Measurements from ENCODE around the gene SQSTM1.
"Not testable (repeated sequence)": the region's sequence is repeated elsewhere in the genome, so short reads cannot be mapped to it uniquely, and the experiment has no call there.

SQSTM1 gene

DNA sequence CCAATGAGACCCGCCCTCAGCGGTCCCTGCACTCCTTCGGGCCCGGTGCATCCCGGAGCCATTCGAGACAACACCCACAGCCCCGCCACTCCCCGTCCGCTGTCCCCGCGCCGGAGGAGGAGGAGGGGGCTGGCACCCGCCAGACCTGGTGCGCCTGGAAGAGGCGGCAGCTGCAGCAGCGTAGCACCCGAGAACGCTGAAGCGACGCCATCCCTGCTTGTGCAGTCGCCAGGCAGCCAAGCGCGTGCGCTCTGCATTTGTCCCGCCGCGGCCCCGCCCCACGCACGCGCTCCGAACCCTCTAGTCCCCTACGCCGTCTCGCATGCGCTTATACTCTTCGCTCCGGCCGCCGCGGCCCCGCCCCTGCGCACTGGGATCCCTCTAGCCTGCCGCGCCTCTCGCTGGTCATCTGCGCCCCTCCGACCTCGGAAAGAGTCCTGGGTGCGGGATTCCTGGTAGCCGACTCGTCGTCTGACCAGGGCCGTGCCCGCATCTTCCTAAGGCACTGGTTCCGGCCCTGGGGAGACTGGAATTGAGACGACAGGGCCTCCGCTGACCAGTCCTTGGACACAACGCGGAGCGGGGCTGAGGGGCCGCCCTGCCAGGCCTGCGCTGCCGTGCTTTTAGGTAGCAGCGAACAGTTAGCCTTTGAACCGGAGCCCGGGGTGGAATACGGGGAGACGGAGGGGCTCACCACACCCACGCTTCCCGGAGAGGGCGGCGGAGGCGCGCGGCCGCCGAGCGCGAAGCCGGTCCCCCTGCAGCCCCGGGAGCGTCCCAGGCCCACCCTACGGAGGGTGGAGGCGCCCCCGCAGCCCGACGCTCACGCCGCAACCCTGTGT, 38.1 kb downstream of the SQSTM1 start, which contains the start of gene MRNIP:
Gene MRNIP (minus strand): TSS at position 232 of the 842 bp plus-strand sequence. CDS start 21 bp downstream, at position 211.
- peak; percentile 82 for DNase-seq

DNA sequence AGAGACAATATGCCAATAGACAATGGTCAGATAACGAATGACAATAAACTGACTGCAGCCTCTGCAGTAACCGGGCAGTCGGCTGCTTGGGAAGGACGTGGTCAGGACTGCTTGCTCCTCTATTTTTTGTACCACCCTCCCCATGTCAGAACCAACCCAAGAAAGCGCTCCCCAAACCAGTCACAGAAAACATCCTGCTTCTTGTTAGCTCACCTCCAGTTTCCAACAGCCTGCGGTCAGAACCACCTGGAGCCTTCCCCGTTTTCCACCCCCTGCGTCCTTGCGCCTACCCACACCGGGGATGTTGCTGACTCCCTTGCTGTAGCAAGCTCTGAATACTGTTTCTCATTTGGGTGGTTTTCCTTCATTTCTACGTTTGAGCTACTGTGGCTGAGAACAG, 39.6 kb downstream of the SQSTM1 start:
- no peak for DNase-seq

DNA sequence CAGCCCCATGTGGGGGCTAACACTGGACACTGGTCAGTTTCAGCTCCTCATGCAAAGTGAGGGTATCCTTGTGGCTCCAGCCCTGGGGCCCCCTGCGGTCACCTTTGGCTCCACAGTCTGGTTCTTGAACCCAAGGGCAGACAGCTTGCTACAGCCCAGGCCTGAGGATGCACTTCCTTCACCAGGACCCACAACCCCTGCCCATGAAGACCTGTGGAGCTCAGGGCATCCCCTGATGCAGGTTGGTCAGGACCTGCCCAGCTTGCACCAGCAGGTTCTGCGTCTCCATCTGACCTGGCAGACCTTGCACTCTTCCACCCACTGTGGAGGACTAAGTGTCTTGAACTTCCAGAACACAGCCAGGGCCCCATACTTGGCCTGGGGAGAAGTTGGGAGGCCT, 41.6 kb downstream of the SQSTM1 start:
- no peak for DNase-seq

GRCh38 chr5:179862891-179863290, 42.2 kb downstream of the SQSTM1 start:
- no peak for DNase-seq

DNA sequence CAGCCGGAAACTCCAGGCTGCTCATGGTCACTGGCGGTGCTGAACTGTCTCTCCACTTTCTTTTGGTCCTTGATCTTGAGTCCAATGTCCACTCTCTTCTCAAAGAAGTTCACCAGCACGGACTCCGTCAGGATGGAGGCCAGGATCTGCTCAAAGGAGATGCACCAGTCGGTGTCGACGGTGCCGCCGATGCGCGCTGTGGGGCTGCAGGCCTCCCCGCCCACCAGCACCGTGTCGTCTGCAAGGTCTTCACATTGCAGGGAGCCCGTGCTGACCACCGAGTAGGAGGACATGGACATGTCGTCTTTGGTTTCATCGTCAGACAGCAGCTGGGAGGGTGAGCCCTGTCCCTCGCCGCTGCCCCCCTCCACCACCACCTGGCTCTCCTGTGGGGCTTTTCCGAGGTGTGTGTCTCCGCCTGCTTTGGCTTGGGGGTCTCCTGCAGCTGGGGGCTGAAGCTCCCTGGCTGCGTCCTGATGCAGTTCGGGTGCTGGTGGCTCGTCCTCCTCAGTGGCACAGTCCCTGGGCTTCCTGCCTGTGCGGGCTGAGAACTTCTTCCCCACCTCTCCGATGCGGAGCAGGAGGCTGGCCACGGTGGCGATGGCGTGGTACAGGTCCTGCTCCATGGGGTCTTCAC, 42.9 kb downstream of the SQSTM1 start:
- no peak for DNase-seq

DNA sequence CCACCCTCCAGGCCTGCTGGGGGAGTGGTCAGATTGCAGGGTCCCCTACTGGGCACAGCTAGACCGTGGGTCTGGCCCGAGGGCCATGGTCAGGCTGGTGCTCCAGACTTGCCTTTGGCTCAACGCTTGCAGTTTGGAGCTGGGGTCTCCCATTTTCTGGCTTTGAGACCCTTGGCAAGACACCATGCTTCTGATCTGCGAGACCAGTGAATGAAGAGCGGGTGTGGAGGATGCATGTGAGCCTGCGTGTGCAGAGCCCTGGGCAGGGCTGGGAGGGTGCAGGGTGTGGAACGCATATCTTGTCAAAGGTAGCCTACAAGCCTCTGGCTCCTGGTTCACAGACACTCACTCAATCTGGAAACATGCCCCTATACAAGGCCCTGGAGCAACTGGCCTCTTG, 44.0 kb downstream of the SQSTM1 start:
- DNase-seq: no peak

DNA sequence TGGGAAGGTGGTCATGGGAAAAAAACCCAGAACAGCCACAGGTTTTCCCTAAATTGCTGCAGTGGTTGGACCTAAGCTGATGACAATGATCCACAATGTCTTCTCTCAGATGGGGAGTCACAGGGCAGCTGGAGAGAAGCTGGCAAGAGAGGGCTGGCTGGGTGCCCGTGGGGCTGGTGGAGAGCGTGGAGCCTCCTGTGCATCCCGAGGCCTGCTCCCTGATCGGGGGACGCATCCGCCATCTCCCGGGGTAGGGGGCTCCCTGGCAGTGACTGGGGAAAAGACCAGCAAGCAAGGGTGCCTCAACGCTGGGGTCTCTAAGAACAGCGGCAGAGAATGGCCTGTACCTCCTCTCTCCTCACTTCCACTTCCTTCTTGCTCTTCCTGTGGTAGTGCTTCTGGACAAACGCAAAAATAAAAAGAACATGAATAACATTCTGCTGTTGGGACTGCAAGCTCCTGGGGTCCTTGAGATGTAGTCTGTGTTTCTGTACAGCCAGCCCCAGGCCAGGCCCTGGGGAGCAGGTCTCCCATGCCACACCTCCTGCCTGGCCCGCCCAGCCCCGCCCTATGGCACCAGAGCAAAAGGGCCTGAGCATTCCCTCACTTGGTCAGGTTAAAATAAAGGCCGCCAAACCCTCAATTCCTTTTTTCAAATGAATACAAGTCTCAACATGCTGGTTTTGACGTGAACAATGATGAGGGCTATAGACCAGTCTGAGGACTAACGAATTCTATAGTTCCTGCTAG, 45.0 kb downstream of the SQSTM1 start:
- no peak for DNase-seq

GRCh38 chr5:179866241-179867078, 45.8 kb downstream of the SQSTM1 start:
- no peak for DNase-seq

GRCh38 chr5:179867079-179867465, 46.4 kb downstream of the SQSTM1 start:
- DNase-seq: no peak

- DNase-seq: no peak
These were observed 46.8 kb downstream of the SQSTM1 start for GRCh38 chr5:179867476-179867875.

DNA sequence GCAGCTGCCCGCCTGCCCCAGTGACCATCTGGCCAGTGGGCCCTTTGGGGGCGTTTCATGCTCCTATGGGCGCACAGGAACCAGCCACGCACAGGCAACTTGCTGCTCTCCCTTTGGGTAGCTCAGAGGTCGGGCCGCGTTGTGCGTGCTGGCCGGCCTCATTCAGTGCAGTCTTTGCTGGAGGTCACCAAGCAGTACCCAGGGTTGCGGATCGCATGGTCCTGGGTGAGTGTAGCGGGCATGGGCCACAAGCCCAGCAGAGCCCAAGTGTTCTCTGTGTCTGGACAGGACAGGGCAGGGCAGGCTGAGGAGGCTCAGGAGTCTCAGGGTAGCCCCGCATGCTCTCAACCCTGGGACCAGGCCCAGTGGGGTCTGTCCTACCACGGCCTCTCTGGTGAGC, 47.8 kb downstream of the SQSTM1 start:
- no peak for DNase-seq

DNA sequence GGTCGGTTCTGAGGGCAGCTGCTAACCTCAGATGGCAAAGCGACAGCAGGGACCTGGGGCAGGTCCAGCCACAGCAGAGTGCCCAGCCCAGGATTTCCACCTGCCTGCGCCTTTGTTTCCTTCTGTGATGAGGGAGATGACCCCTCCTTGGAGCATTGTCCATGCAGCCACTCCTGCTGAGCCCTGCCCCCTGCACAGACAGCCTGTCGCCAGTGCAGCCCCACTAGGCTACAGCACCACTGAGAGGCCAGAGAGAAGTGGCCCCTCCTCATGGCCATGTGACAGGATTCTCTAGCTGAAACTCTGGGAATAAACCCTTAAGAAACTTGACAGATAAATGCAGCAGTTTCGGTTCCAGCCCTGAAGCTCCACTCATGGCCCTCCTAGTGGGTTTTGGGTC, 48.4 kb downstream of the SQSTM1 start:
- no peak for DNase-seq

GRCh38 chr5:179869641-179870402, 49.1 kb downstream of the SQSTM1 start:
- DNase-seq: no peak

- no peak for DNase-seq
These were observed 49.7 kb downstream of the SQSTM1 start for GRCh38 chr5:179870403-179870903.

DNA sequence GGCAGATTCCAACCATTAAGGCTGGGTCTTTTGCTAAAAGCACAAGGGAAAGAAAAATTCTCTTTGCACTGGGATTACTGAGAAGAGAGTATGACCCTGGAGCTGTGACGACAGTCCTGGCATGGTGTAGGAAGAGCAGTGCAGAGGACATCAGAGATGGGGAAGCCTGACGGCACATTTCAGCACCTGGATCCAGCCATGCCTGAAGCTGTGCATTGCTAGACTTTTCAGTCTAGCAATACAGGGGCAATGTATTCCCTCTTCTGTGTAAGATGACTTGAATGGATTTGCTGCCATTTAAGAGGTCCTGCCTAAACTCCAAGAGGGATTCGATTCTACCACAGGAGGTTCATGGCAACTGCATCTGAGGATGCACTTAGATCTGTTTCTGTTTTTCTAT, 50.2 kb downstream of the SQSTM1 start:
- DNase-seq: no peak

GRCh38 chr5:179871533-179871932, 50.8 kb downstream of the SQSTM1 start:
- DNase-seq: not testable (repeated sequence)

- DNase-seq: no peak
These were observed 51.5 kb downstream of the SQSTM1 start for GRCh38 chr5:179872055-179872827.

GRCh38 chr5:179872828-179873575, 52.3 kb downstream of the SQSTM1 start:
- no peak for DNase-seq

GRCh38 chr5:179873588-179874110, 52.9 kb downstream of the SQSTM1 start:
- DNase-seq: no peak

- DNase-seq: no peak
These were observed 53.4 kb downstream of the SQSTM1 start for GRCh38 chr5:179874136-179874535.

Data from activated gamma-delta T cell (primary cell).